ENCODE data around the gene EFCAB14. TPM values are rescaled to one million over a fixed set of nuclear protein-coding genes. Genes with fewer than 3 reads are reported as not detected.
"Not testable (repeated sequence)": the region's sequence is repeated elsewhere in the genome, so short reads cannot be mapped to it uniquely, and the experiment has no call there.

The EFCAB14 gene
- total and polyA plus RNA-seq, 2 of the 8 experiments (the other 6 are each of a cell fraction or from before 2014, with no cell fraction given), result 19.4 to 40.4 TPM

DNA sequence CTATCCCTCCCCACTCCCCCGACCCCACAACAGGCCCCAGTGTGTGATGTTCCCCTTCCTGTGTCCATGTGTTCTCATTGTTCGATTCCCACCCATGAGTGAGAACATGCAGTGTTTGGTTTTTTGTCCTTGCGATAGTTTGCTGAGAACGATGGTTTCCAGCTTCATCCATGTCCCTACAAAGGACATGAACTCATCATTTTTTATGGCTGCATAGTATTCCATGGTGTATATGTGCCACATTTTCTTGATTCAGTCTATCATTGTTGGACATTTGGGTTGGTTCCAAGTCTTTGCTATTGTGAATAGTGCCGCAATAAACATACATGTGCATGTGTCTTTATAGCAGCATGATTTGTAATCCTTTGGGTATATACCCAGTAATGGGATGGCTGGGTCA is 56.0 kb downstream of the EFCAB14 start:
- CTCF ChIA-PET (ENCODE audit: partially characterized antibody), result not testable (repeated sequence)

DNA sequence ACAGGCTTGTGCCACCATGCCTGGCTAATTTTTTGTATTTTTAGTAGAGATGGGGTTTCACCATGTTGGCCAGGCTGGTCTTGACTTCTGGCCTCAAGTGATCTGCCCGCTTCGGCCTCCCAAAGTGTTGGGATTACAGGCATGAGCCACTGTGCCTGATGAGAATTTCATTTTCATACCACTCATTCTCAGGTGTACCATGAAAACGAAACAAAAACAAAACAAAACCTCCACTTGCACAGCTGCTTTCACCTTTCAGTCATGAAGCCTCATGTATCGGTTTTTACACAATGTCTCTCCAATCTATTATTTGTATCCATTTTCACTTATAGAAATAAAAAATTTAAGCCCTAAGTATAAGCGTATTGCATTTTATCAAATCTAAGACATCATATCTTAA is 58.8 kb downstream of the EFCAB14 start:
- ChIA-PET POLR2A (ENCODE audit: partially characterized antibody) (interaction anchor here (1.0 kb wide), 1 partner anchor 27 kb away, joined by 4 read pairs; no protein-coding TSS in a partner anchor), CTCF (ENCODE audit: partially characterized antibody) (interaction anchor here (1.5 to 1.6 kb wide), 2 partner anchors 37 to 65 kb away, joined by 4 to 6 read pairs; no protein-coding TSS in a partner anchor)
- not testable (repeated sequence) for FAIRE-seq; H3K23ac ChIP-seq (ENCODE audit: insufficient read length); H3K4me3 ChIP-seq (ENCODE audit: extremely low read depth in 1 of 4, insufficient read depth in 2 of 4, low read depth in 3 of 4, low read length in 4 of 4); H2BK120ac ChIP-seq (replicated peaks; ENCODE audit: low read depth, low read length); H3K4ac ChIP-seq (replicated peaks; ENCODE audit: insufficient read length, low read depth, low read length); H3K27ac ChIP-seq (ENCODE audit: low read depth, low read length); H3K79me1 ChIP-seq (ENCODE audit: low read depth, low read length); H4K8ac ChIP-seq (ENCODE audit: extremely low read depth, insufficient read depth, low read length); H2BK12ac ChIP-seq (ENCODE audit: low read depth, low read length); H4K5ac ChIP-seq (ENCODE audit: insufficient read length, low read depth, low read length); H2AK5ac ChIP-seq (ENCODE audit: low read depth, low read length); H2BK5ac ChIP-seq (ENCODE audit: low read depth, low read length); H3K14ac ChIP-seq (ENCODE audit: insufficient read length); H4K20me1 ChIP-seq (replicated peaks in 1 of 2; ENCODE audit: control insufficient read depth in 1 of 2, insufficient read depth in 2 of 2, low read length in 2 of 2); H3K4me2 ChIP-seq (ENCODE audit: insufficient read depth in 1 of 2, low read depth in 2 of 2, low read length in 2 of 2); H3K23me2 ChIP-seq (ENCODE audit: low read depth, low read length); DNase-seq (ENCODE audit: low read depth in 1 of 2, low spot score in 2 of 2); H2BK20ac ChIP-seq (ENCODE audit: low read length); H2AFZ ChIP-seq (ENCODE audit: low read length); H4K91ac ChIP-seq (replicated peaks; ENCODE audit: insufficient read length, low read length); H3K9me3 ChIP-seq (ENCODE audit: insufficient read depth in 2 of 2, low read depth in 1 of 2, low read length in 1 of 2); H2BK15ac ChIP-seq (ENCODE audit: low read length); H3K4me1 ChIP-seq (replicated peaks in 1 of 4; ENCODE audit: control insufficient read depth in 3 of 4, insufficient read depth in 4 of 4, low read length in 3 of 4); H3K56ac ChIP-seq (replicated peaks; ENCODE audit: insufficient read length, low read depth, low read length); H3K9ac ChIP-seq (replicated peaks in 1 of 4; ENCODE audit: extremely low read depth in 1 of 4, low read depth in 3 of 4, low read length in 3 of 4); H3K18ac ChIP-seq (ENCODE audit: extremely low read depth, low read length); H3K27me3 ChIP-seq (replicated peaks in 1 of 4; ENCODE audit: control insufficient read depth in 3 of 4, extremely low read depth in 1 of 4, insufficient read depth in 3 of 4, low read length in 3 of 4); H3K79me2 ChIP-seq (ENCODE audit: control insufficient read depth in 1 of 2, insufficient read depth in 2 of 2, low read length in 2 of 2)
- peaks cover 0 to 49% (median 11%) of the 10 kb centered on the region in 4 experiments; a peak in 5 of 8 replicates for H3K36me3 ChIP-seq (ENCODE audit: control insufficient read depth in 2 of 4, insufficient read depth in 4 of 4, low read length in 3 of 4)
- WGBS, 2 experiments (ENCODE audit: extremely low coverage in 1 of 2, insufficient coverage in 1 of 2, insufficient read length in 1 of 2, insufficient replicate concordance in 2 of 2, low coverage in 1 of 2, low lambda C conversion rate in 2 of 2, missing lambda C conversion rate in 1 of 2), result 81% methylated on average over 5 of the region's 5 CpGs; no CpG with 5 or more reads in 1 of the 2 experiments

More for the DNA sequence above, 56.0 kb downstream of the EFCAB14 start:
- H2BK15ac ChIP-seq (ENCODE audit: low read length); H3K4ac ChIP-seq (replicated peaks; ENCODE audit: insufficient read length, low read depth, low read length); FAIRE-seq; H2BK20ac ChIP-seq (ENCODE audit: low read length); H4K8ac ChIP-seq (ENCODE audit: extremely low read depth, insufficient read depth, low read length); POLR2A ChIA-PET (ENCODE audit: partially characterized antibody); H3K27ac ChIP-seq (ENCODE audit: low read depth, low read length); H4K20me1 ChIP-seq (replicated peaks in 1 of 2; ENCODE audit: control insufficient read depth in 1 of 2, insufficient read depth in 2 of 2, low read length in 2 of 2); H2BK5ac ChIP-seq (ENCODE audit: low read depth, low read length); H3K9me3 ChIP-seq (ENCODE audit: insufficient read depth in 2 of 2, low read depth in 1 of 2, low read length in 1 of 2); H4K91ac ChIP-seq (replicated peaks; ENCODE audit: insufficient read length, low read length); H3K18ac ChIP-seq (ENCODE audit: extremely low read depth, low read length); H3K9ac ChIP-seq (replicated peaks in 1 of 4; ENCODE audit: extremely low read depth in 1 of 4, low read depth in 3 of 4, low read length in 3 of 4); H3K23ac ChIP-seq (ENCODE audit: insufficient read length); H3K14ac ChIP-seq (ENCODE audit: insufficient read length); DNase-seq (ENCODE audit: low read depth in 1 of 2, low spot score in 2 of 2); H2BK12ac ChIP-seq (ENCODE audit: low read depth, low read length); H3K27me3 ChIP-seq (replicated peaks in 1 of 4; ENCODE audit: control insufficient read depth in 3 of 4, extremely low read depth in 1 of 4, insufficient read depth in 3 of 4, low read length in 3 of 4); H3K56ac ChIP-seq (replicated peaks; ENCODE audit: insufficient read length, low read depth, low read length); H2AFZ ChIP-seq (ENCODE audit: low read length); H3K23me2 ChIP-seq (ENCODE audit: low read depth, low read length); H2BK120ac ChIP-seq (replicated peaks; ENCODE audit: low read depth, low read length); H3K4me2 ChIP-seq (ENCODE audit: insufficient read depth in 1 of 2, low read depth in 2 of 2, low read length in 2 of 2); H2AK5ac ChIP-seq (ENCODE audit: low read depth, low read length); H4K5ac ChIP-seq (ENCODE audit: insufficient read length, low read depth, low read length); H3K4me3 ChIP-seq (ENCODE audit: extremely low read depth in 1 of 4, insufficient read depth in 2 of 4, low read depth in 3 of 4, low read length in 4 of 4); H3K79me1 ChIP-seq (ENCODE audit: low read depth, low read length): not testable (repeated sequence)
- peaks cover 0 to 11% of the 10 kb centered on the region in 2 experiments; a peak in 2 of 4 replicates for H3K79me2 ChIP-seq (ENCODE audit: control insufficient read depth in 1 of 2, insufficient read depth in 2 of 2, low read length in 2 of 2)
- H3K36me3 ChIP-seq (ENCODE audit: control insufficient read depth in 2 of 4, insufficient read depth in 4 of 4, low read length in 3 of 4), result peaks cover 0 to 30% (median 5%) of the 10 kb centered on the region in 4 experiments; a peak in 3 of 8 replicates
- 90% methylated on average over 5 of the region's 5 CpGs; no CpG with 5 or more reads in 1 of the 2 experiments for WGBS, 2 experiments (ENCODE audit: extremely low coverage in 1 of 2, insufficient coverage in 1 of 2, insufficient read length in 1 of 2, insufficient replicate concordance in 2 of 2, low coverage in 1 of 2, low lambda C conversion rate in 2 of 2, missing lambda C conversion rate in 1 of 2)
- peaks cover 4 to 10% (median 7%) of the 10 kb centered on the region in 4 experiments; a peak in 6 of 7 replicates for H3K4me1 ChIP-seq (replicated peaks in 1 of 4; ENCODE audit: control insufficient read depth in 3 of 4, insufficient read depth in 4 of 4, low read length in 3 of 4)
